C4-2B (cell line): ENCODE measurements around the gene KRT82.

Experiments used
- CTCF ChIP-seq: fragments of 450-650 bp; conservative IDR thresholded peaks from 2 replicates; pipeline ENCODE4 v1.5.1; 2017; ENCODE audit warnings: mild to moderate bottlenecking
- ZFX ChIP-seq: fragments of 450-650 bp; IDR thresholded peaks from 2 replicates; pipeline ENCODE4 v1.6.1; 2017

- TF ChIP-seq CTCF: no peak
- TF ChIP-seq ZFX: no peak
Observed at GRCh38 chr12:52437508-52437907, 31.4 kb upstream of the KRT82 start.
